Activated CD8-positive, alpha-beta memory T cell treated with anti-CD3 and anti-CD28 coated beads for 4 hours (primary cell): Measurements from ENCODE around the gene ARHGDIA.

Source experiments
- DNase-seq, 2 donors: peaks; one replicate each; pipeline ENCODE4 v3.0.0-alpha.2; 2020; ENCODE audit warnings: low read depth in 2 of 2

Gene ARHGDIA

DNA sequence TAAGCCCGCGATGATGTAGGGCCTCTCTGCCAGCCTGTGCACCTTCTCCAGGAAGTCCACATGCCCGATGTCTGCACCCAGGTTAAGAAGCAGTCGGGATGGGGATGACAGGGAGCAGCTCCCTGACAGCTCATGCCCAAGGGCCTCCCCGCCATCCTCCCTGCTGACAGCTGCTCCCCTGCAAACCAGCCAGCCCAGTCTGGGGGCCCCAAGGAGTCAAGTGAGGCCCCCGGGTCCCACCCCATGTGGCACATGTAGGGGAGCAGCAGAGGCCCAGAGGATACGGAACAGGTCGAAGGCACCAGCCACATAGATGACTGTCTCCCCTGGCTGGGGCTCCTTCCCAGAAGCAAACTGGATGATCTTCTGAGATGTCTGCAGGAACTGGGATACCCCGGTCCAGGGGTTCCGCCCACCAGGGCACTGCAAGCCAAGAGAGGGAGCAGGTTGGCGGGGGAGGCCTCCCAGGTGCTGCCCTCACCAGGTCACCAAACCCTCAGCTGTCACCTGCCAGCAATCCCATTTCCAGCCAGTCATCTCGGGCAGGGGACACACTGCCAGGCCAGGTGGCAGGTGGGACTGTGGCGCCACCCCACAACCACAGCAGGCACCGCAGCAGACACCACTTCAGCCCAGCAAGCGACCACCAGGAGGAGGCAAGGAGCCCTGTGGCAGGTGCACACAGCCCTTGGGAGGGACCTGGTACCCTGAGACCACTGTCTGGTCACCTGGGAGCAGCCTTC, 35.5 kb upstream of the ARHGDIA start:
- no peak for DNase-seq

DNA sequence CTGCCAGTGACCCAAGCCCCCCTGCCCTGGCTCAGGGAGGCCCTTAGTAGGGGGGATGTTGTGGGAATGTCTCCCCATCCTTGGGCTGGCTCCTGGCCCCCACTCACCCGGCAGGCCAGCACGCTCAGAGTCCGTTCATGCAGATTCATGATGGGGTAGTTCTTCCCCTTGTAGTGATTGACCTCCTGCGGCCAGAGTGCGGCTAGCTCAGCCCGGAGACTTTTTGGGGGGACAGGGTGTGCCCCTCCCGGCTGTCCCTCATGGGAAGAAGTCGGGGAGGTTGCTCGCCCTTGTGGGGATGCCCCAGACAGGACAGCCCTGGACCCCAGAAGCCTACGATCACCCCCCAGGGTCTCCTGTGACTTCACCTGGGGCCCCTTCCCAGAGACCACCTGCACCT, 34.9 kb upstream of the ARHGDIA start:
- no peak for DNase-seq

DNA sequence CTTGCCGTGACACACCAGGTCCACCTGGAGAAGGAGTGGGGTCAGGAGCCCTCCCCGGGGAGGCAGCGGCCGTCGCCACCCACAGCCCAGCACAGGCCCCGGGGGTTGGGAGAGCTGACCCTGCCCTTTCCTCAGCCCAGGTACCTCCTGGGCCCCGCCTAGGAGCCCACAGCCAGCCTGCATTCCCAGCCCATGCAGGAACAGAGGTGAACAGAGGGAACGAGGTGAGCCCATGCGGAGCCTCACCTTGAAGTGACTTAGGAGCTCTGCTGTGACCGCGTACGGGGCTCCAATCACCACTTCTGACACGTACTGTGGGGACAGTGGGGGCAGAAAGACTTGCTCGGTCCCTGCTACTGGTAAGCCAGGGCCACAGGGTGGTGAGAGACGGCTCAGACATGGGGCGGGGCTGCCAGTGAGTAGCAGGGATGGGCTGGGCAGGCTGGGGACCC, 34.3 kb upstream of the ARHGDIA start:
- no peak for DNase-seq

DNA sequence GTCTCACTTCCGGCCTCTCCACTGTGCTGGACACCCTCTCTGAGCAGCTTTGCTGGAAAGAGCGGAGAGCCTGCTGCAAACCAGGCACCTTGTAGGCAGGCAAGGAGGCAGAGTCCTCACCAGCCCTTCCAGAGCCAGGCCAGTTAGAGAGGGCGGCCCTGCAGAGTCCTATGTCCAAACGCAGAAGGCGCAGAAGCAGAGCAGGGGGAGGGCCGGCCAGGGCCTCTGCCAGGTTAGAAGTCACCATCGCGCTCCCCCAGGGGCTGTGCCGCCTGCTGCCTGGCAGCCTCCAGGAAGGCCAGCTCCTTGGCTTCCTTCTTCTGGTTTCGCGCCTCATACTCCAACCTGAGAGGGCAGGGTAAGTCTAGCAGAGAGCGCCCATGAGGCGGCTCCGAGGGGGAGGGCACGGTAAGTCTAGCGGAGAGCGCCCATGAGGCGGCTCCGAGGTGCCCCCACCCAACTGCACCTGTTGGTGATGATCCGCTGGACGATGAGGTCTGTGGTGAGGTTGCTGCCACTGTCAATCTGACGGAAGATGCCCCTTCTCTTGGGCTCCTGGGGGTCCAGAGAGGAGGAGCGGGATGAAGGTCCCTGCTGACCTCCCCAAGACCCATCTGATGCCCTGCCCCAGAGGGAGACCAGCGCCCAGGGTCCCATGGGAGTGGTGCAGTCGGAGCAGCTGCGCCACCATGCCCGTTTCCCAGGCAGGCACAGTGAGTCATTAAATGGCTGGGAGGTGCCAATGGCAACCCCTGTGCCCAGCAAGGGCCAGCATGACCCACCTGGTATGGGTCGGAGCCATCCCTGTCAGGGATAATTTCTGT, 33.7 kb upstream of the ARHGDIA start:
- DNase-seq = no peak

DNA sequence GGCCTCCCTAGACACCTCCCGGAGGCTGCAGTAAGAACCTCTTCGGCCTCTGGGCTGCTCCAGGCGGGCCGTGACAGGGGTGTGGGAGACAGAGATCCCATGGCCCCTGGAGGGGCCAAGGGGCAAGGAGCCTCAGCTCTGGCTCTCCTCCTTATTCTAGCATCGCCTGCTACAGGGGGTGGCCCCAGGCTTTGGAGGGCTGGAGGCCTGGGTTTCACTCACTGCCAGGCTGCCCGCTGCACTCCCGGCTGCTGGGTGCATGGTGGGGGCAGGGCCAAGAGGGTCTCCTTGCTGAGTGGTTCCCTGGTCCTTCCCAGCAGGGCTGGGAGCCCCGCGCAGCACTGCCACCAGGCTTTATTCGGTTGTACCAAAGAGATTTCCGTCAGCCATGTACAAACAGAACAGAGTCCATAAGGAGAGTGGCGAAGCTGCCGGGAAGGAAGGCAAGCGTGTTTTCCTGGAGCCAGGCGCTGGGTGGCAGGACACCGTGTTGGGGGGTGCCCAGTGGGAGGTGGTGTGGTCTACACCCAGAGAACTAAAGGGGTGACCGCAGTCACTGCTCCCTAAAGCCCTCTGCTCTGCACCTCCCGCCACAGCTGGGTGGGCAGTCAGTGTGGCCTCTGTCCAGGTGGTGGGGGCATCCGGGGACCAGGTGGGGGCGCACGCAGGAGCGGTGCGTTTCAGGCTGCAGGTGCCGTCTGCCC, 32.9 kb upstream of the ARHGDIA start:
- DNase-seq = no peak

DNA sequence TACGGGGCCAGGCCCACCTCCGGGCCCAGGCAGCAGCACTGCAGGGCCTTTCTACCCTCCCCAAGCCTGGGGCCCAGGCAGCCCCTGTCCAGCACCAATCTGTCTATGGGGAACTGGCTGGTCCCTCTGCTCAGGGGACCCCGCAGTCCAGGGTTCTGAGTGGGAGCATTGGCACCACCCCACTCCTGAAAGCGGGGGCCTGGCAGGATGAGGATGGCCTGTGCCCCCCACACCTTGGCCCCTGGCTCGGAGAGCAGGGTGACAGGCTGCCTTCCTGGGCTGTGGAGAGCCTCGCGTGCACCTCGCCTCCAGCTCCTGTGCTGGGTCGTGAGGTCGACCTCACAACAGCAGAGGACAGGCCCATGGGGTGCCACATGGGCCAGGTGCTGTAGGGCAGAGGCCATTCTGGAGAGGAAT, 32.3 kb upstream of the ARHGDIA start:
- no peak for DNase-seq

DNA sequence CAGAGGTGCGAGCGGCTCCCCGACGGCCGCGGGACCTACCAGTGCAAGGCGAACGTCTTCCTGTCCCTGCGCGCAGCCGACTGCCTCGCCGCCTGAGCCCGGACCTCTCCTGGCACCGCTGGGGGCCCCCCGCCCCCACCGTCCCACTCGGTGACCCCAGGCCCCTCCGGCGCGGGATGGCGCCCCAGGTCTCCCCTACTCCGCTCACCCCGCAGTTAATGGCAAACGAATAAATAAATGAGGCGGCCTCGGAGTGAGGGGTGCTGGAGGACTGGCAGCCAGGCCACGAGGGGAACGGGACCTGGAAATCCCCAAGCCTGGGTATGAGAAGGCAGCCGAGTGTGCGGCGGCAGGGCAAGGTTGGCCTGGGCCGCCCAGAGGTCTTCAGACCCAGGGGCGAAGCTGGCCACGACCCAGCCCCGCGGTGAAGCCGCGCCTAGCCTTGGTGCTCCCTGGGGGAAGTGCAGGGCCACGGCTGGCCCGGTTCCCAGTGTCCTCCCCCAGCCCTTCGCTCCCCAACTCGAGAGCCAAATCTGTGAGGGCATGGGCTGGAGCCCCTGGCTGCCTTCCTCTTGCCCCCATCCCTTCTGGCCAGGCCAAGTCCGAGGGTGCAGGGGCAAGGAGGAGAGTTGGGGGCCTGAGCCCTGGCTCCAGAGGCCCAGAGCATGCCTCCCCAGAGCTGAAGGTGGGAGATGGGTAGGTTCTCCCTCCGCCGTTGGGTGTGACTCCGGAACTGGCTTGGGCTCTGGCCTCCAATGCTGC, 31.7 kb upstream of the ARHGDIA start:
- no peak for DNase-seq

DNA sequence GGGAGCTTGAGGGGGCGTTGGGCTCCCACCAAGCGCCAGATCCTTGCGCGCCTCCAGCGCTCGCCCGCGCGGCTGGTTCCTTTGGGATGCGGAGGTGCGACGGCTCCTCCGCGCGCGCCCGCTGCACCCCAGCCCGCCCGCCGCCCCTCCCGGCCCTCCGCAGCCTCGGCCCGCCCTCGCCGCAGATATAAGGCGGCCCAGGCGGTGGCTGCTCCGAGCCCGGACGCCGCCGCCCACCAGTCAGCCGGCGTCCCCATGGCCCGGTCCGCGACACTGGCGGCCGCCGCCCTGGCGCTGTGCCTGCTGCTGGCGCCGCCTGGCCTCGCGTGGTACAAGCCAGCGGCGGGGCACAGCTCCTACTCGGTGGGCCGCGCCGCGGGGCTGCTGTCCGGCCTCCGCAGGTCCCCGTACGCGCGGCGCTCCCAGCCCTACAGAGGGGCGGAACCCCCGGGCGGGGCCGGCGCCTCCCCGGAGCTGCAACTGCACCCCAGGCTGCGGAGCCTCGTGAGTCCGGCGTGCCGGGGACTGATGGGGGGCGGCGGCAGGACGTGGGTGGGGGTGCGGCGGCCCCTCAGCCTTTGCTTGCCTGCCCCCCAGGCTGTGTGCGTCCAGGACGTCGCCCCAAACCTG, 31.0 kb upstream of the ARHGDIA start, which contains the start of gene NPB:
Gene NPB, plus strand, starts transcription at position 216 of the 630 bp plus-strand sequence. Its CDS starts 40 bp downstream, at position 256.
- DNase-seq = no peak

DNA sequence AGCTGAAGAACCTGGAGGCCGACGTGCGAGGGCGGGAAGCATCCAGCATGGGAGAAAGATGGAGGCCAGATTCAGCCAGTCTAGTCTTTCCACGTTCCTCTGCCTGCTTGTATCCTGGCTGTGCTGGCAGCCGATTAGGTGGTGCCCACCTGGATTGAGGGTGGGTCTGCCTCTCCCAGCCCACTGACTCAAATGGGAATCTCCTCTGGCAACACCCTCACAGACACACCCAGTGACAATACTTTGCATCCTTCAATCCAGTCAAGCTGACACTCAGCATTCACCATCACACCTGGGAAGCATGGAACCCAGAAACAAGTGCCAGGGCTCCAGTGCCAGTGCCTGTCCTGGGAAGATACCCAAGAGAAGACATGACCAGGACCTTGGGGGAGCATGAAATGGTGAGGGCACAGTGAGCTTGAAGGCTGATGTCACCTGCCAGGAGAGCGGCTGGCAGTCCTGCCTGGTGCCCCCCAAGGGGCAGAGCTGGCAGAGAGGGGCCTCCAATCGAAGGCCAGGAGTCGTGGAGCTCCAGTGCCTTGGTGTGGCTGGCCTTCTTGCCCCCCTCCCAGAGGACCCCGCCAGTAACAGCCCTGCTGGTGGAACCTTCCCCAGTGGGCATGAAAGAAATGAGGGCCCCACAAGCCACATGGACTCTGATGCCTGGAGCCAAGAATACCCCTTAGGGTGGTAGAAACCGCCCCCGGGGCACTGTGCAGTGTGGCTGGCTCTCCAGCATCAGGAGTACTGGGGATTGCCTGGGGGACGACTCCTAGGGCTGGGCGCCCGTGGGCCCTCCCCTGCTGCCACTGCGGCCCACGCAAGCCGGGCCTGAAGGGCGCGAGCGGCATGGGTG, 30.3 kb upstream of the ARHGDIA start:
- DNase-seq = no peak

DNA sequence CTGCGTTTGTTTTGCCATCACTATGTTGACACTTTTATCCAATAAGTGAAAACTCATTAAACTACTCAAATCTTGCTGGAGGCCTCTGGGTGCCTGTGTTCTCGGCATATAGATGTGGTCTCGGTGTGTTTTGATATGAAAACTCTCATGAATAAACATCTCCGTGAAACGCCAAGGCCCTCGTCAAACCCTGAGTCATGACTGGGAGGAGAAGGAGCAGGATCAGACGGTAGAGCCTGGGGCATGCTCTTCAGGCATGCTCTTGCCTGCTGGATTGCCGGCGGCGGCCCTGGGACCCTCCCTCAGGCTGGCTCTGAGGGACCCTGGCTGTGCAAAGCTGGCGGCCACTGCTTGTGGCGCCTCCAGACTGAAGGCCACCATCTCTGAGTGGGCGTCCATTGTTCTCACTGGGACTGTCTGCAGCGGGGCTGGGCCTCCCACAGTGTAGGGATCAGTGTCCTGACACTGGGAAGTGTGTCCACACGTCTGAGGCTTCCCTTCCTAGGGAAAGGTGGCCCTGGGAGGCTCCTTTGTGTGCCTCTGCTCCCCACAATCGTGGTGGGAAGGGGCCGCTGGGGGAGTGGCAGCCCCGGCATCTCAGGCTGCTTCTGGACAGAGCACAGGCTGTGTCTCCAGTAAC, 29.2 kb upstream of the ARHGDIA start:
- DNase-seq = no peak

DNA sequence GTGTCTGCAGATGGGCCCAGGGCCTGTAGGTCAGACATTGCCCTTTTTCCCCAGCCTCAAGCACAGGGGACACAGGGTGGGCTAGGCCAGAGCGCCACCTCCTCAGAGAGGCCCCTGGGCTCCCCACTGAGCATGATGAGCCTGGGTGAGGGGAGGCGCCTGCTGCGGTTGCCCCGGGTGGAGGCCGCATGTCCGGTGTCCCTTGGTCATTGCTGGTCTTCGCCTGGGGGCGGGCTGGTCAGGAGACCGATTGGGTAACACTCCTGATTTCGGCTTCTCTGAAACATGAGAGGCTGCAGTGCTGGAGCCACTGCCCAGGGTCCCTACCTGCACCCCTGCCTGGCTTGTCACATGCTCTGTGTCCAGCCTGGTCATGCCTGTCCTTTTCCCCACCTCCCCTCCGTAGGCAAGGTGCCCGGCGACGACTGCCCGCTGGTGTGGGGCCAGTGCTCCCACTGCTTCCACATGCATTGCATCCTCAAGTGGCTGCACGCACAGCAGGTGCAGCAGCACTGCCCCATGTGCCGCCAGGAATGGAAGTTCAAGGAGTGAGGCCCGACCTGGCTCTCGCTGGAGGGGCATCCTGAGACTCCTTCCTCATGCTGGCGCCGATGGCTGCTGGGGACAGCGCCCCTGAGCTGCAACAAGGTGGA, 28.5 kb upstream of the ARHGDIA start:
- no peak for DNase-seq

DNA sequence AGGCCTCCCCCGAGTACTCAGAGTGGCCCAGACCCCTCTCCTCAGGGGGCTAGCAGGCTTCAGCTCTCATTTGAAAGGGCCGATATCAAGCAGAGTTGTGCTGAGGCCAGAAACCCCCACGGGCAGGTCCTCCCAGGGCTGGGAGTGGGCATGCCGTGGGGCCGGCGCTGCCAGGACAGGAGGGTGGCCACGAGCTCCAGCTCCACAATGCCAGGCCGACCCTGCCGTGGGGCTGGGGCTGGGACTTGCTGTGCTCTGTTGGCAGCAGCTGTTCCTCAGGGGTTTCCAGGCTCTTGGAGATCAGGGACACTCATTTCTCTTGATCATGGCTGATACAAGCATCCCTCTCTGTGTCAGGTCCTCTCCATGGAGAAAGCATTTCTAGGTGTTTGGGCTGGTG, 27.7 kb upstream of the ARHGDIA start:
- no peak for DNase-seq

DNA sequence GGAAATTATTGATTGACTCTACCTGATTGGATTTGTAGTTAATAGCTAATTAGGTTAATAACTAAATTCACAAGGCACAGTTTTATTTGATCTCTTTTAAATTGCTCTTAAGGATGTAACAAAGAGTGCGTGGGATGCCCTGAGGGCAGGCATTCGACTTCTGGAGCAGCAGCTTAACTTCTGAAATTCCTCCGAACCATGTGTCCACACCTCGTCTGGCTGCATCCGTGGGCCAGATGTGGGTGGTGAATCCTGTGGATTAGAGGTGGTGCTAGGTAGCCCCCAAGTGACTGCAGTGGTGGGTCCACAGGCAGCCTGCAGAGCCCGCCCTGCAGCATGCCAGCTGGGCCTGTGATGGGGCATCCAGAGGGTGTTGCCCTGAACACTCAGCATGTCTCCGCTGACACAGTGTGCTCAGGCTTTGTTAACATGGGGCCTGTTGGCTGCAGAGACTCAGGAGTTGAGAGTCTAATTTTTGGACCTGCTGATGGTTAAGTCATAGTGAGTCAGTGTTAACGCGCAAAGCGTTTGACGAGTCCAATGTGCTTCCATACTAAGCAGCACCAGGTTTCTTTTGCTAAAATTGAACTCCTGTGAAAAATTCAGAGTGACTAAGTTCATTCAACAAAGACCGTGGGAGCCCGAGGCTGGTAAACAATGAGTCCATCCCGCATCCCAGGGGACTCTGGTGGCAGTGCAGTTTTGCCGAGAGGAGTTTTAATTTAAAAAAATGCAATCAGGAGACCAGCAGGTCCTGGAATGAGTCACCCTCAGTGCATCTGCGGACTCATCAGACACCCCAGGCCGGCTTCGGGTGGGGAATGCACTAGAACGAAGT, 27.1 kb upstream of the ARHGDIA start:
- DNase-seq = no peak

DNA sequence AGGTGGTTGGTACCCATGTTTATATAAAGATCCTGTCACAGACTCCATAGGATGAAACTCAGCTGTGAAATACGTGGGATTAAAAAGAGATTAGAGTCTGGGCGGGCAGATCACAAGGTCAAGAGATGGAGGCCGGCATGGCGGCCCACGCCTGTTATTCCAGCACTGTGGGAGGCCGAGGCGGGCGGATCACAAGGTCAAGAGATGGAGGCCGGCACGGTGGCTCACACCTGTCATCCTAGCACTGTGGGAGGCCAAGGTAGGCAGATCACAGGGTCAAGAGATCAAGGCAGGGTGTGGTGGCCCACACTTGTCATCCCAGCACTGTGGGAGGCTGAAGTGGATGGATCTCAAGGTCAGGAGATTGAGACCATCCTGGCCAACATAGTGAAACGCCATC, 24.3 kb upstream of the ARHGDIA start:
- no peak for DNase-seq

DNA sequence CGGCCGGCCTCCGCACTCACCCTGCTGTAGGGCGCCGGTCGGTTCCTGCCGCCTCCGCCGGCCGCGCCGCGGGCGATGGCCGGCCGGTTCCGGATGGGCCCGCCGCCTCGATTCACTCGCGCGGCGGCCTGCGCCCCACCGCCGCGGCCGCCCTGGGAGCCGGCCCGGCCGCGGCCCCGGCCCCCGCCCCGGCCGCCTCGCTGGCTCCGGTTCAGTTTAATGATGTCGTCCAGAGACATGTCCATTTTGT, 20.1 kb upstream of the ARHGDIA start:
- no peak for DNase-seq

DNA sequence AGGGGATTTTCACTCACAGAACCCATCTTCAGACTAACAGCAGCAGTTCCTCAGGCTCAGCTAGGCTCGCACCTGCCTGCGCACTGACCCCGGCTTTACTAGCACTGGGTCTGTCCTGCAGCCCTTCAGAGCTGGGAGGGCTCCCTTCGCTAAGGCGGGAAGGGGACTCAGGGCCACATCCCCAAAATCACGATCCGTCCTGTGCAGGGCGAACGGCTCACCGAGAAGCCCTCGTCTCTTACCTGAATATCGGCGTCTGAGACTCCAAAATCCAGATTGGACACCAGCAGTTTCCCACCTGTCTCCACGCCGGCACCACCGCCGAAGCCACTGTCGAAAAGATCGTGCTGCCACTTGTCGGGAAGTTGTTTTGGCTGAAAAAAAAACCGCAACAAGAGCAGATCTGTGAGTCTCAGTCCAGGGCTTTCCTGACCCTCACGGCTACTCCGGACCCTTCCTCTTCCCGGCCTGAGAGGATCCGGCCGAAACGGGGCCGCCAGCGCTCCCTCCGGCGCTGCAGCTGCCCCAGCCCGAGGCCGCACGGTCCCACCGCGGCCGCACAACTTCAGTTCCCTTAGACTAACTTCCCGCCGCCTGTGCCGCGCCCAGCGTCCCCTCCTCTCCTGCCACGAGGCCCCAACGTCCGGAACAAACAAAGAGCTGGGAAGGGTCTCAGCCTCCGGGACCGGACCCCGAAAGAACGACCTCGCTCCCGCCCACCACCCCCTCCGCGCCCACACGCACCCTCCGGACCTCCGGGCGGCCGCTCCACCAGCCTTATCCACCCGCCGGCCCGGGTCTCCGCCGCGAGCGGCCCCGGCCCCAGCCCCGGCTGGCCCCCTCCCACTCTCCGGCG, 19.5 kb upstream of the ARHGDIA start:
- no peak for DNase-seq

DNA sequence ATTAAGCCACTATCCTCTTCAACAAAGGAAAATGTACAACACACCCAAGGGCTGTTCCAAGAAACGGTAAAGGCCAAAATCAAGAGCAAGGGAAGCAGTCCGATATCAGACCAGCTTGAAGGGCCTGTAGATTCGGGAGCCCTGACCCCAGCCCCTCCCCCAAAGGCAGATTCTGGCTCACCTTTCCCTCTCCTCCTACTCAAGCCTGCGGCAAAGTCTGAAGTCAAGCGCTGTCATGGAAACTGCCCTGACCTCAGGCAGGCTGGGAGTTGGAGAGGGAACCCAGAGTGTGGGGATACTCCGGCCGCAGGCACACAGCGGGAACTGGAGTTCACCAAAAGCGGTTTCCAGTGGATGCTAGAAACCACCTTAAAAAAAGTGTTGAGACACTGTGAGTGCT, 18.5 kb upstream of the ARHGDIA start:
- no peak for DNase-seq
